GM12875 (cell line): Measurements from ENCODE around the gene MEF2C.

Source experiments
- H3K4me3 ChIP-seq: one replicate; pipeline ENCODE4 v1.5.1; 2011; ENCODE audit warnings: low read depth, low read length, control low read depth
- CTCF ChIP-seq: IDR thresholded peaks from 2 replicates; pipeline ENCODE4 v1.5.1; 2011; ENCODE audit warnings: low read depth, mild to moderate bottlenecking, control low read depth, inconsistent platforms, low read length, moderate library complexity, borderline replicate concordance; ENCODE audit not compliant: insufficient read depth

Gene MEF2C

GRCh38 chr5:88870285-88870684, 12.7 kb downstream of the MEF2C start:
- no peak for TF ChIP-seq CTCF
- H3K4me3 ChIP-seq, result no peak overlapping the region

GRCh38 chr5:88868468-88869068, 14.4 kb downstream of the MEF2C start:
- no peak for TF ChIP-seq CTCF
- no peak overlapping the region for H3K4me3 ChIP-seq

GRCh38 chr5:88867638-88868037, 15.3 kb downstream of the MEF2C start:
- no peak for TF ChIP-seq CTCF

GRCh38 chr5:88863523-88863922, 19.5 kb downstream of the MEF2C start:
- H3K4me3 ChIP-seq, result no peak overlapping the region
- TF ChIP-seq CTCF, result no peak

More at GRCh38 chr5:88867638-88868037, 15.3 kb downstream of the MEF2C start:
- H3K4me3 ChIP-seq, result no peak overlapping the region

- no peak overlapping the region for H3K4me3 ChIP-seq
- no peak for TF ChIP-seq CTCF
These were observed 20.3 kb downstream of the MEF2C start for GRCh38 chr5:88862547-88863175.

- no peak for TF ChIP-seq CTCF
- no peak overlapping the region for H3K4me3 ChIP-seq
These were observed 21.8 kb downstream of the MEF2C start for GRCh38 chr5:88861231-88861630.

GRCh38 chr5:88860501-88860900, 22.5 kb downstream of the MEF2C start:
- no peak overlapping the region for H3K4me3 ChIP-seq

More at GRCh38 chr5:88860501-88860900, 22.5 kb downstream of the MEF2C start:
- no peak for TF ChIP-seq CTCF
